Measurements from ENCODE around the gene CBX4. TPM values are rescaled to one million over a fixed set of nuclear protein-coding genes. Genes with fewer than 3 reads are reported as not detected.

CBX4 gene
- total and polyA plus RNA-seq, 2 of the 13 experiments (the other 11 are each of a cell fraction or from before 2014, with no cell fraction given) = 25.8 to 50.8 TPM

DNA sequence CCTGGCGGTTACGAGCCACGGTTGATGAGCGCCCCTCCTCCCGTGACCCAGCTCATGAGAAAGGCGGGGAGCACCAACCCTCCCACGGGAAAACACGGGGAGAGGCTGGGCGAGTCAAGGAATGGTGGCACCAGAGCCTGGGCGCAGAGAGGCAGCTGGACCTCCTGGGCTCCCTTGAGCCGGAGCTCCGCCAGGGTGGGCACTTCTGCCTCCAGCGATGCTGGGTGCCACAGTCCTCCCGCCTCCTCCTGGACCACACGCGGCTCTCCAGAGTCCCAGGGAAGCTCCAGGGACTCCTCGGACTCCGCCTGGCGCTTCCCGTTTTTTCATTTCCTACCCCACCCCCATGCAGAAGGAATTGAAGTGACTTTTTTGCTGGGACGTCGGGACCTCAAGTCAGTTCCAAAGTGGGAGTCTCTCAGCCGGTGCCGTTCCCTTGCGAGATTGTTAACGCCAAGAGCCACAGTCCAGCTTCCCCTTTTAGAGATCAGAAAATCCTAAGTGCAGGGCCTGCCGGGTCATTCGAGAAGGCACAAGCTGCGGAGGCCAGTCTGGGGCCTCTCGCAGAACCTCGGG, 35.7 kb downstream of the CBX4 start (continued):
- TF ChIP-seq, protein P1, sequence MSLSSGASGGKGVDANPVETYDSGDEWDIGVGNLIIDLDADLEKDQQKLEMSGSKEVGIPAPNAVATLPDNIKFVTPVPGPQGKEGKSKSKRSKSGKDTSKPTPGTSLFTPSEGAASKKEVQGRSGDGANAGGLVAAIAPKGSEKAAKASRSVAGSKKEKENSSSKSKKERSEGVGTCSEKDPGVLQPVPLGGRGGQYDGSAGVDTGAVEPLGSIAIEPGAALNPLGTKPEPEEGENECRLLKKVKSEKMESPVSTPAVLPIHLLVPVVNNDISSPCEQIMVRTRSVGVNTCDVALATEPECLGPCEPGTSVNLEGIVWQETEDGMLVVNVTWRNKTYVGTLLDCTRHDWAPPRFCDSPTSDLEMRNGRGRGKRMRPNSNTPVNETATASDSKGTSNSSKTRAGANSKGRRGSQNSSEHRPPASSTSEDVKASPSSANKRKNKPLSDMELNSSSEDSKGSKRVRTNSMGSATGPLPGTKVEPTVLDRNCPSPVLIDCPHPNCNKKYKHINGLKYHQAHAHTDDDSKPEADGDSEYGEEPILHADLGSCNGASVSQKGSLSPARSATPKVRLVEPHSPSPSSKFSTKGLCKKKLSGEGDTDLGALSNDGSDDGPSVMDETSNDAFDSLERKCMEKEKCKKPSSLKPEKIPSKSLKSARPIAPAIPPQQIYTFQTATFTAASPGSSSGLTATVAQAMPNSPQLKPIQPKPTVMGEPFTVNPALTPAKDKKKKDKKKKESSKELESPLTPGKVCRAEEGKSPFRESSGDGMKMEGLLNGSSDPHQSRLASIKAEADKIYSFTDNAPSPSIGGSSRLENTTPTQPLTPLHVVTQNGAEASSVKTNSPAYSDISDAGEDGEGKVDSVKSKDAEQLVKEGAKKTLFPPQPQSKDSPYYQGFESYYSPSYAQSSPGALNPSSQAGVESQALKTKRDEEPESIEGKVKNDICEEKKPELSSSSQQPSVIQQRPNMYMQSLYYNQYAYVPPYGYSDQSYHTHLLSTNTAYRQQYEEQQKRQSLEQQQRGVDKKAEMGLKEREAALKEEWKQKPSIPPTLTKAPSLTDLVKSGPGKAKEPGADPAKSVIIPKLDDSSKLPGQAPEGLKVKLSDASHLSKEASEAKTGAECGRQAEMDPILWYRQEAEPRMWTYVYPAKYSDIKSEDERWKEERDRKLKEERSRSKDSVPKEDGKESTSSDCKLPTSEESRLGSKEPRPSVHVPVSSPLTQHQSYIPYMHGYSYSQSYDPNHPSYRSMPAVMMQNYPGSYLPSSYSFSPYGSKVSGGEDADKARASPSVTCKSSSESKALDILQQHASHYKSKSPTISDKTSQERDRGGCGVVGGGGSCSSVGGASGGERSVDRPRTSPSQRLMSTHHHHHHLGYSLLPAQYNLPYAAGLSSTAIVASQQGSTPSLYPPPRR (CRISPR knock-in tag; IDR thresholded peaks at IDR 0.05; ENCODE audit: borderline replicate concordance) = no peak
- no peak; the same call in 1 of the 2 replicates for TF ChIP-seq ZNF543 (CRISPR knock-in tag; IDR thresholded peaks at IDR 0.05)
- no peak for TF ChIP-seq ZBTB1 (CRISPR knock-in tag; IDR thresholded peaks at IDR 0.05; ENCODE audit: borderline replicate concordance)
- no peak for TF ChIP-seq MED8 (CRISPR knock-in tag; IDR thresholded peaks at IDR 0.05; ENCODE audit: insufficient replicate concordance)
- TF ChIP-seq TAF15 (IDR thresholded peaks at IDR 0.05; ENCODE audit: low read depth, low read length, poor library complexity, severe bottlenecking) = peak; percentile 0
- TF ChIP-seq, protein P2, sequence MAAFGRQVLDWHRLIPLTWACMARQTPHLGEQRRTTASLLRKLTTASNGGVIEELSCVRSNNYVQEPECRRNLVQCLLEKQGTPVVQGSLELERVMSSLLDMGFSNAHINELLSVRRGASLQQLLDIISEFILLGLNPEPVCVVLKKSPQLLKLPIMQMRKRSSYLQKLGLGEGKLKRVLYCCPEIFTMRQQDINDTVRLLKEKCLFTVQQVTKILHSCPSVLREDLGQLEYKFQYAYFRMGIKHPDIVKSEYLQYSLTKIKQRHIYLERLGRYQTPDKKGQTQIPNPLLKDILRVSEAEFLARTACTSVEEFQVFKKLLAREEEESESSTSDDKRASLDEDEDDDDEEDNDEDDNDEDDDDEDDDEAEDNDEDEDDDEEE (CRISPR knock-in tag; IDR thresholded peaks at IDR 0.05) = no peak
- no peak for TF ChIP-seq ZNF773 (CRISPR knock-in tag; IDR thresholded peaks at IDR 0.05; ENCODE audit: borderline replicate concordance)
- TF ChIP-seq, protein P3, sequence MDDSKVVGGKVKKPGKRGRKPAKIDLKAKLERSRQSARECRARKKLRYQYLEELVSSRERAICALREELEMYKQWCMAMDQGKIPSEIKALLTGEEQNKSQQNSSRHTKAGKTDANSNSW (CRISPR knock-in tag; IDR thresholded peaks at IDR 0.05; ENCODE audit: borderline replicate concordance) = 0 out of 2 replicates have a peak, but pooled peaks have one; percentile 0
- TF ChIP-seq, protein P4, sequence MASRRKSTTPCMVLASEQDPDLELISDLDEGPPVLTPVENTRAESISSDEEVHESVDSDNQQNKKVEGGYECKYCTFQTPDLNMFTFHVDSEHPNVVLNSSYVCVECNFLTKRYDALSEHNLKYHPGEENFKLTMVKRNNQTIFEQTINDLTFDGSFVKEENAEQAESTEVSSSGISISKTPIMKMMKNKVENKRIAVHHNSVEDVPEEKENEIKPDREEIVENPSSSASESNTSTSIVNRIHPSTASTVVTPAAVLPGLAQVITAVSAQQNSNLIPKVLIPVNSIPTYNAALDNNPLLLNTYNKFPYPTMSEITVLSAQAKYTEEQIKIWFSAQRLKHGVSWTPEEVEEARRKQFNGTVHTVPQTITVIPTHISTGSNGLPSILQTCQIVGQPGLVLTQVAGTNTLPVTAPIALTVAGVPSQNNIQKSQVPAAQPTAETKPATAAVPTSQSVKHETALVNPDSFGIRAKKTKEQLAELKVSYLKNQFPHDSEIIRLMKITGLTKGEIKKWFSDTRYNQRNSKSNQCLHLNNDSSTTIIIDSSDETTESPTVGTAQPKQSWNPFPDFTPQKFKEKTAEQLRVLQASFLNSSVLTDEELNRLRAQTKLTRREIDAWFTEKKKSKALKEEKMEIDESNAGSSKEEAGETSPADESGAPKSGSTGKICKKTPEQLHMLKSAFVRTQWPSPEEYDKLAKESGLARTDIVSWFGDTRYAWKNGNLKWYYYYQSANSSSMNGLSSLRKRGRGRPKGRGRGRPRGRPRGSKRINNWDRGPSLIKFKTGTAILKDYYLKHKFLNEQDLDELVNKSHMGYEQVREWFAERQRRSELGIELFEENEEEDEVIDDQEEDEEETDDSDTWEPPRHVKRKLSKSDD (CRISPR knock-in tag; IDR thresholded peaks at IDR 0.05; ENCODE audit: low read depth) = no peak
- no peak for TF ChIP-seq FOXP1 (IDR thresholded peaks at IDR 0.05)
- no peak for TF ChIP-seq FOXP1 (CRISPR knock-in tag; IDR thresholded peaks at IDR 0.05)
- TF ChIP-seq RBAK (CRISPR knock-in tag; IDR thresholded peaks at IDR 0.05) = no peak
- TF ChIP-seq ZNF136 (CRISPR knock-in tag; IDR thresholded peaks at IDR 0.05; ENCODE audit: low read depth) = no peak
- no peak for TF ChIP-seq ZNF337 (CRISPR knock-in tag; IDR thresholded peaks at IDR 0.05; ENCODE audit: borderline replicate concordance, low read depth)
- TF ChIP-seq ZSCAN25 (CRISPR knock-in tag; IDR thresholded peaks at IDR 0.05) = no peak
- no peak for TF ChIP-seq NONO (IDR thresholded peaks at IDR 0.05)
- TF ChIP-seq NONO (CRISPR knock-in tag; conservative IDR thresholded peaks at IDR 0.05) = no peak
- no peak for TF ChIP-seq SNRNP70 (IDR thresholded peaks at IDR 0.05; ENCODE audit: low read depth, low read length)
- TF ChIP-seq RBFOX2 (IDR thresholded peaks at IDR 0.05; ENCODE audit: low read depth, low read length) = no peak
- 0 out of 2 replicates have a peak, but pooled peaks have one; percentile 1 for TF ChIP-seq NFKBIZ (CRISPR knock-in tag; IDR thresholded peaks at IDR 0.05)
- TF ChIP-seq, protein P5, sequence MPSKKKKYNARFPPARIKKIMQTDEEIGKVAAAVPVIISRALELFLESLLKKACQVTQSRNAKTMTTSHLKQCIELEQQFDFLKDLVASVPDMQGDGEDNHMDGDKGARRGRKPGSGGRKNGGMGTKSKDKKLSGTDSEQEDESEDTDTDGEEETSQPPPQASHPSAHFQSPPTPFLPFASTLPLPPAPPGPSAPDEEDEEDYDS (CRISPR knock-in tag; IDR thresholded peaks at IDR 0.05) = no peak
- 0 out of 2 replicates have a peak, but pooled peaks have one; percentile 12 for TF ChIP-seq SMAD9 (CRISPR knock-in tag; IDR thresholded peaks at IDR 0.05)
